ENCODE results near the gene AFAP1L1. TPM values are rescaled to one million over a fixed set of nuclear protein-coding genes. Genes with fewer than 3 reads are reported as not detected.
"Not testable (repeated sequence)": the region's sequence is repeated elsewhere in the genome, so short reads cannot be mapped to it uniquely, and the experiment has no call there.

Gene AFAP1L1
- total RNA-seq, 1 donor: 1.1 TPM

DNA sequence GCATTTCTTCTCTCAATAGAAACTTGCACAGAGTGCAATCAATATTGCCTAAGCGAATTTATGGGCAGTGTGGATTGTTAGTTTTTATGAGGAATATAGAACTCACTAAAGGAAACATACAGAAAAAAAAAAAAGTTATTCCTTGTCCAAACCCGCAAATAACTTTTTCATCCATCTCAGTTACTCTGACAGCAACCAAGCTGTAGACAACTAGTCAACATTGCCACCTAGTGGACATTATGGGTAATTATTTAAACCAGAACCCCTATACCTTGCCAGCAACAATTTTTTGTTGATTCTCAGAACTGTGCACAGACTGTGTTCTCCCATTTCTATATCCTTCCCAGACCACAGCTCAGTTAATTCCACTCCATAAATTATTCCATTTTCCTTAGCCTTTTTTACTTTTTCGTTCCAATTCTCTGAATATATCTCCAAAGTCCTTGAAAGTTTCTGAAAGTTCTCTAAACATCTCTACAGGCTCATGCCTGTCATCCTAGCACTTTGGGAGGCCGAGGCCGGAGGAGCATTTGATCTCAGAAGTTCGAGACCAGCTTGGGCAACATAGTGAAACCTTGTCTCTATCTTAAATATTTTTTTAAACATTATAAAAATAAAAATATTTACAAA lies 2.6 kb upstream of the AFAP1L1 start:
- Histone ChIP-seq H2AFZ (ENCODE audit: low read length) (no peak overlapping the region), H4K20me1 (ENCODE audit: insufficient read depth, low read length) (no peaks in the 10 kb centered on the region), H3K27ac (ENCODE audit: low read depth, low read length) (no peak overlapping the region), H3K4me1 (ENCODE audit: insufficient read depth, low read length) (peaks cover 11% of the 10 kb centered on the region), H3K36me3 (ENCODE audit: insufficient read depth, low read length) (no peaks in the 10 kb centered on the region), H3K4me2 (ENCODE audit: insufficient read depth, low read length) (no peak overlapping the region), H3K79me2 (ENCODE audit: insufficient read depth, low read length) (no peaks in the 10 kb centered on the region), H3K9me3 (ENCODE audit: low read depth, low read length) (peaks cover 5% of the 10 kb centered on the region), H3K4me3 (ENCODE audit: insufficient read depth, low read length) (no peak overlapping the region), H3K27me3 (ENCODE audit: insufficient read depth, low read length) (peaks cover 15% of the 10 kb centered on the region)
- DNase-seq (ENCODE audit: insufficient read length, low spot score, missing footprints): peak; percentile 76
- TF ChIP-seq, protein P1, sequence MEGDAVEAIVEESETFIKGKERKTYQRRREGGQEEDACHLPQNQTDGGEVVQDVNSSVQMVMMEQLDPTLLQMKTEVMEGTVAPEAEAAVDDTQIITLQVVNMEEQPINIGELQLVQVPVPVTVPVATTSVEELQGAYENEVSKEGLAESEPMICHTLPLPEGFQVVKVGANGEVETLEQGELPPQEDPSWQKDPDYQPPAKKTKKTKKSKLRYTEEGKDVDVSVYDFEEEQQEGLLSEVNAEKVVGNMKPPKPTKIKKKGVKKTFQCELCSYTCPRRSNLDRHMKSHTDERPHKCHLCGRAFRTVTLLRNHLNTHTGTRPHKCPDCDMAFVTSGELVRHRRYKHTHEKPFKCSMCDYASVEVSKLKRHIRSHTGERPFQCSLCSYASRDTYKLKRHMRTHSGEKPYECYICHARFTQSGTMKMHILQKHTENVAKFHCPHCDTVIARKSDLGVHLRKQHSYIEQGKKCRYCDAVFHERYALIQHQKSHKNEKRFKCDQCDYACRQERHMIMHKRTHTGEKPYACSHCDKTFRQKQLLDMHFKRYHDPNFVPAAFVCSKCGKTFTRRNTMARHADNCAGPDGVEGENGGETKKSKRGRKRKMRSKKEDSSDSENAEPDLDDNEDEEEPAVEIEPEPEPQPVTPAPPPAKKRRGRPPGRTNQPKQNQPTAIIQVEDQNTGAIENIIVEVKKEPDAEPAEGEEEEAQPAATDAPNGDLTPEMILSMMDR (IDR thresholded peaks at IDR 0.05; ENCODE audit: extremely low read depth, low read depth, low read length): peak; percentile 63

DNA sequence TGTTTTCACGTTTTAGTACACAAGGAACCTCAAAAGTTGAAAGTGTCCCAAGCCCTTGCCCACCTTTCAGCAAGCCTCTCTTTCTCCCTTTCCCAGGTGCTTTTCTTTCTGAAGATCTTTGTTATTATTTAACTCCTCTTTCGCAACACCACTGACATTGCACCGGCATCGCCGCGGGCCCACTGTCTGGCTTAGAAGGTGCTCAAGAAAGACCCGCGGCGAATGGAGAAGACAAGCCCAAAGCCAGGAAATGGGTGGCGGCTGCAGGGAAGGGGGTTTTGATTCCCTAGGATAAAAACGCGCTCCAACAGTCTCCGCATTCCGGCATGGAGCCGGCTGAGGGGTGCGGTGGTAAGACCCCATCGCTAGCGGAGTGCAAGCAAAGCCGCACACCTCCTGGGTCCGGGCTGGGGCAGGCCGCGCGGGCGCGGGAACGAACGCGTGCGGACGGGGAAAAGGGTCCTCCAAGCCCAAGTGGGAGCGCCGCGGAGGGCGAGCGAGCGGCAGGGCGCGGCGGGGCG lies 404 bp upstream of the AFAP1L1 start:
- Histone ChIP-seq H3K36me3 (ENCODE audit: insufficient read depth, low read length) (no peaks in the 10 kb centered on the region), H3K27ac (ENCODE audit: low read depth, low read length) (no peak overlapping the region), H3K9me3 (ENCODE audit: low read depth, low read length) (peaks cover 5% of the 10 kb centered on the region), H4K20me1 (ENCODE audit: insufficient read depth, low read length) (no peaks in the 10 kb centered on the region), H3K4me3 (ENCODE audit: insufficient read depth, low read length) (peak overlapping the region; percentile 74), H3K4me1 (ENCODE audit: insufficient read depth, low read length) (peaks cover 11% of the 10 kb centered on the region), H3K79me2 (ENCODE audit: insufficient read depth, low read length) (no peaks in the 10 kb centered on the region), H3K27me3 (ENCODE audit: insufficient read depth, low read length) (peaks cover 10% of the 10 kb centered on the region), H2AFZ (ENCODE audit: low read length) (peak overlapping the region; percentile 79), H3K4me2 (ENCODE audit: insufficient read depth, low read length) (peak overlapping the region; percentile 94)
- no peak for DNase-seq (ENCODE audit: insufficient read length, low spot score, missing footprints)
- TF ChIP-seq, protein P1 (IDR thresholded peaks at IDR 0.05; ENCODE audit: extremely low read depth, low read depth, low read length): no peak

DNA sequence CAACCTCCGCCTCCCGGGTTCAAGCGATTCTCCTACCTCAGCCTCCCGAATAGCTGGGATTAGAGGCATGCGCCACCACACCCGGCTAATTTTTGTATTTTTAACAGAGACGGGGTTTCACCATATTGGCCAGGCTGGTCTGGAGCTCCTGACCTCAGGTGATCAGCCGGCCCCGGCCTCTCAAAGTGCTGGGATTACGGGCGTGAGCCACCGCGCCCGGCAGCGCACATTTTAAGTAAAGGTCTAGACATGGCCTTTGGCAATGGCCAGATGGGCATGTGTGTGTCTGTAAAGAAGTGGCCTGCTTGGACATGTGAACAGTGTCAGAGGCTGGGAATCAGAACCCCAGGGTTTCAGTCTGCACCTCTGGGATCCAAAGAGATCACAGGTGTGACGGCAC lies 1.1 kb downstream of the AFAP1L1 start:
- H3K27ac ChIP-seq (ENCODE audit: low read depth, low read length); H3K79me2 ChIP-seq (ENCODE audit: insufficient read depth, low read length); H2AFZ ChIP-seq (ENCODE audit: low read length); DNase-seq (ENCODE audit: insufficient read length, low spot score, missing footprints); H3K9me3 ChIP-seq (ENCODE audit: low read depth, low read length); H3K36me3 ChIP-seq (ENCODE audit: insufficient read depth, low read length); H3K27me3 ChIP-seq (ENCODE audit: insufficient read depth, low read length); H4K20me1 ChIP-seq (ENCODE audit: insufficient read depth, low read length): not testable (repeated sequence)
- Histone ChIP-seq H3K4me3 (ENCODE audit: insufficient read depth, low read length) (peak overlapping the region; percentile 74), H3K4me2 (ENCODE audit: insufficient read depth, low read length) (peak overlapping the region; percentile 94), H3K4me1 (ENCODE audit: insufficient read depth, low read length) (peaks cover 11% of the 10 kb centered on the region)

DNA sequence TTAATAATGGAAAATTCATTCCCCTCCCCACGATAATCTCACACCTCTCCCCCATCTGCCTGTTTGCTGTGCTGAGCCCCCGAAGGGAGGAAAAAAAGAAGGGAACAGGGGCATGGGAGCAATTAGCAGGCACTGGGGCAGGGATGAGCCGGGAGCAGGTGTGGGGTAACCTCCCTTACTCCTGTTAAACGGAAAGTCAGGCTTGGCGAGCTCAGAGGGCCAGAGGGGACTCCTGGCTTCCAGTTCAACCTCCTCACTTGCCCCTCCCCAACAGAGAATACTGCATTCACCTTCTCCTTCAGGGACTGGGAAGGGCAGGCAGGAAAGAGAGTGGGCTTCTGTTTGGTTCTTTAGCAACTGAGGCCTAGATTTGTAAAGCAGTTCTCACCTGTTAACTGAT lies 1.6 kb downstream of the AFAP1L1 start:
- Histone ChIP-seq H3K27ac (ENCODE audit: low read depth, low read length) (no peak overlapping the region), H2AFZ (ENCODE audit: low read length) (no peak overlapping the region), H3K36me3 (ENCODE audit: insufficient read depth, low read length) (no peaks in the 10 kb centered on the region), H3K27me3 (ENCODE audit: insufficient read depth, low read length) (peaks cover 10% of the 10 kb centered on the region), H3K4me3 (ENCODE audit: insufficient read depth, low read length) (no peak overlapping the region), H4K20me1 (ENCODE audit: insufficient read depth, low read length) (no peaks in the 10 kb centered on the region), H3K79me2 (ENCODE audit: insufficient read depth, low read length) (no peaks in the 10 kb centered on the region), H3K9me3 (ENCODE audit: low read depth, low read length) (peaks cover 4% of the 10 kb centered on the region), H3K4me2 (ENCODE audit: insufficient read depth, low read length) (no peak overlapping the region), H3K4me1 (ENCODE audit: insufficient read depth, low read length) (peaks cover 11% of the 10 kb centered on the region)
- peak; percentile 74 for DNase-seq (ENCODE audit: insufficient read length, low spot score, missing footprints)
- TF ChIP-seq, protein P1 (IDR thresholded peaks at IDR 0.05; ENCODE audit: extremely low read depth, low read depth, low read length): no peak
